Smooth muscle cell (in vitro differentiated cells): ENCODE data around the gene CAPZB. TPM values are rescaled to one million over a fixed set of nuclear protein-coding genes. Genes with fewer than 3 reads are reported as not detected.

Source experiments
- DNase-seq: peaks from one replicate; lab custom pipeline; 2025; ENCODE audit not compliant: unreplicated experiment; lab: John Stamatoyannopoulos, UW
- H2AFZ ChIP-seq: fragments of 200-600 bp; sonication (generic); 2 replicates; pipeline ENCODE4 v1.6.0; 2016; ENCODE audit warnings: antibody characterized with exemption, low read depth, mild to moderate bottlenecking
- H3F3A ChIP-seq: fragments of 200-600 bp; sonication (generic); 2 replicates; pipeline ENCODE4 v1.6.0; 2017; ENCODE audit warnings: antibody characterized with exemption, low read depth
- H3K27ac ChIP-seq: fragments of 200-600 bp; sonication (generic); 2 replicates; pipeline ENCODE4 v1.5.1; 2016; ENCODE audit warnings: low read depth, mild to moderate bottlenecking
- H3K27me3 ChIP-seq: fragments of 200-600 bp; sonication (generic); 2 replicates; pipeline ENCODE4 v1.6.1; 2016; ENCODE audit warnings: low read depth, mild to moderate bottlenecking
- H3K36me3 ChIP-seq: fragments of 200-600 bp; sonication (generic); 2 replicates; pipeline ENCODE4 v1.5.1; 2016; ENCODE audit warnings: low read depth
- H3K4me1 ChIP-seq: fragments of 200-600 bp; sonication (generic); 2 replicates; pipeline ENCODE4 v1.5.1; 2016; ENCODE audit warnings: low read depth
- H3K4me2 ChIP-seq: fragments of 200-600 bp; sonication (generic); 2 replicates; pipeline ENCODE4 v1.6.0; 2016; ENCODE audit warnings: mild to moderate bottlenecking
- H3K4me3 ChIP-seq: fragments of 200-600 bp; sonication (generic); 2 replicates; pipeline ENCODE4 v1.5.1; 2016; ENCODE audit warnings: mild to moderate bottlenecking
- H3K79me2 ChIP-seq: fragments of 200-600 bp; sonication (generic); 2 replicates; pipeline ENCODE4 v1.6.0; 2016; ENCODE audit warnings: low read depth, mild to moderate bottlenecking
- H3K9ac ChIP-seq: fragments of 200-600 bp; sonication (generic); 2 replicates; pipeline ENCODE4 v1.6.0; 2016; ENCODE audit warnings: low read depth
- H3K9me3 ChIP-seq: fragments of 200-600 bp; sonication (generic); replicated peaks from 2 replicates; pipeline ENCODE4 v1.5.1; 2016; ENCODE audit warnings: low read depth
- H4K20me1 ChIP-seq: fragments of 200-600 bp; sonication (generic); 2 replicates; pipeline ENCODE4 v1.6.0; 2016; ENCODE audit warnings: low read depth
- CTCF ChIP-seq: fragments of 200-600 bp; sonication (generic); IDR thresholded peaks from 2 replicates; pipeline ENCODE4 v1.5.1; 2017; ENCODE audit warnings: borderline replicate concordance, mild to moderate bottlenecking, antibody characterized with exemption; ENCODE audit not compliant: insufficient read depth, poor library complexity, severe bottlenecking
- WGBS: methylation state at CpG from one replicate; pipeline ENCODE4 v1.1.7; 2016; ENCODE audit warnings: low lambda C conversion rate; 5-methylcytosine and 5-hydroxymethylcytosine counted together
- polyA plus RNA-seq: library from polyadenylated mRNA; unstranded; fragments of >200 nt; fragmentation: Nextera tagmentation; extraction: Ambion mirVana; gene quantifications from 2 replicates; pipeline ENCODE4 v1.2.1, GENCODE V29; 2016
- total RNA-seq: library from RNA; depleted of rRNA; stranded (reverse); fragments of >200 nt; gene quantifications from 2 replicates; pipeline ENCODE4 v1.2.3, GENCODE V29; 2014

Gene CAPZB
- total and polyA plus RNA-seq, 2 experiments from 2014 or later = 205 to 405 TPM

DNA sequence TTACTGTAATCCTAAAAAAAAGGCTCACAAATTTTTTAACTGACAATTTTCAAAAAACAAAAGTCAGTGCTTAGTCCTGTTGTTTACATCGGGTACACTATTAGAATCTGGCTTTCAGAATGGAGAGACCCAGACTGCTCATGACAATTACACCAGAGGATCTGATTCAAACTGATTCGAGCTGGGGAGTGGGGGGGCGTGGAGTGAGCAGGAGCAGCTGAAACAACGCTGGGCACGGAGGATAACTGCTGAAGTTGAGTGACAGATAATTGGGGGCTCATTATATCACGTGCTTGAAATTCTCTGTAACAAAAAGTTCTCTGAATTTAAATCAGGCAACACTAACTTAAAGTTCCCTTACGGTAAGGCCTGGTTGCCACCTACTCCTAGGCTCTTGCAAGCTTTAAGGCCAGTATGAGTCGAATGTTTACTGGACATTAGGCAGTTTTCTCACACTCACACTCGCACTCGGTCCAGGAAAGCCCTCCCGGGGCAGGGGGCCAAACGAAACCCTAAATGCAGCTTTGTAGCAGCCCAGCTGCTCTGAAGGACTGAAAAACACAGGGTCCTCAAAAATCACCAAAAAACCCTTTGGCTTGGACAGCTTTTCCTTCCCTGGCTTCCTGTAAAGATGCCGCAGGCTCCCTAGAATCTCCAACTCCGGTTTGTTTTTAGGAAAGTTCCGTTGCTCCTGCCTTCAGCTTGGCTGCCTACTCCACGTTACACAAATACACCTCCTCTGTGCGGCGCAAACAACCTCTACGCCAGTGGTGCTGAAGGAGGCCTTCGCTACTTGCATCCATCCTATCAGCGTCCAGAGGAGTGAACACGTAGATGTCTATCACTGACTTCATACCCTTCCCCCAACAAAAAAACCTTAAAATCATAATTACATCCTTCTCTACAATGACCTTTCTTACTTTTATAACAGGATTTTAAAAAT, 42.9 kb downstream of the CAPZB start:
- TF ChIP-seq CTCF = no peak
- no peak overlapping the region for H3K4me3 ChIP-seq
- no peaks in the 10 kb centered on the region for H3K36me3 ChIP-seq
- peaks cover 20% of the 10 kb centered on the region for H3F3A ChIP-seq
- H4K20me1 ChIP-seq = peaks cover 96% of the 10 kb centered on the region
- H3K9ac ChIP-seq = peak overlapping the region; percentile 25
- peak overlapping the region; percentile 20 for H3K4me2 ChIP-seq
- peaks cover 94% of the 10 kb centered on the region for H3K79me2 ChIP-seq
- no peaks in the 10 kb centered on the region for H3K9me3 ChIP-seq
- 60% methylated on average over 22 of the region's 22 CpGs for WGBS
- H2AFZ ChIP-seq = no peak overlapping the region
- H3K4me1 ChIP-seq = peaks cover 15% of the 10 kb centered on the region
- H3K27ac ChIP-seq = peak overlapping the region; percentile 56
- H3K27me3 ChIP-seq = no peaks in the 10 kb centered on the region
- DNase-seq = no peak

DNA sequence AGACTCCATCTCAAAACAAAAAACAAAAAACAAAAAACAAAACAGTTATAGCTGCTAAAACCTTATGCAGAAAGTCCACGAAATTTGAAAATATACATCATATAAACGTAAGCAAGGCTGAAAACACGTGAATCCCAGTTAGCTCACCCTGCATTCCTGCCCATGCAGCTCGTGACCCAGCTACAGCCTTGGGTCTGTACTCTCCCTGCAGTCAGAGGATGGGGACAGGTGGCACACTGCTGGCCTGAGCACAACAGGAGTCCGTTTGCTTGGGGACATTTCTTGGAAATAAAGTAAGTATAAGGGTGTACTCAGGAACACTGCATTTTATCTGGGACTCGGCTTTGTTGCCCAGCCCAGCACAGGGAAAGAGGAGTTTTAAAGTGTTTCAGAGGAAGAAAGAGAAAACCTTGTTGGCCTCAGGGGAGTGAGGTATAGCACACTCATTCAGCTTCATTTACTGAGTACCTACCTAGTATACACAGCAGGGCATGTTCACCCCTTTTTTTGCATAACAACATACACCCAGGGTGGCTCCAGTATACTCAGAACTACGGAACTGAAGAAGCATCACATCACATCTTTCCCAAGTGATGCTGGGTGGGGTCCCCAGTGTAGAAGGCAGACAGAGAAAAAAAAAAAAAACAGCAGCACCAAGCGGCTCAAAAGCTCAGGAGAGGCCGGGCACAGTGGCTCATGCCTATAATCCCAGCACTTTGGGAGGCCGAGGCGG, 44.1 kb downstream of the CAPZB start:
- H4K20me1 ChIP-seq = peaks cover 98% of the 10 kb centered on the region
- peaks cover 19% of the 10 kb centered on the region for H3F3A ChIP-seq
- no peaks in the 10 kb centered on the region for H3K9me3 ChIP-seq
- no peak for DNase-seq
- H3K27me3 ChIP-seq = no peaks in the 10 kb centered on the region
- no peaks in the 10 kb centered on the region for H3K36me3 ChIP-seq
- H3K4me1 ChIP-seq = peaks cover 24% of the 10 kb centered on the region
- H3K79me2 ChIP-seq = peaks cover 93% of the 10 kb centered on the region
- TF ChIP-seq CTCF = no peak
- peak overlapping the region; percentile 89 for H3K27ac ChIP-seq
- WGBS = 86% methylated on average over 11 of the region's 11 CpGs
- H2AFZ ChIP-seq = no peak overlapping the region
- no peak overlapping the region for H3K9ac ChIP-seq
- peak overlapping the region; percentile 3 for H3K4me2 ChIP-seq
- H3K4me3 ChIP-seq = no peak overlapping the region

- H3K4me2 ChIP-seq = no peak overlapping the region
- H4K20me1 ChIP-seq = peaks cover 98% of the 10 kb centered on the region
- peak overlapping the region; percentile 58 for H3K9ac ChIP-seq
- H3K79me2 ChIP-seq = peaks cover 90% of the 10 kb centered on the region
- H3K4me3 ChIP-seq = no peak overlapping the region
- H3K36me3 ChIP-seq = no peaks in the 10 kb centered on the region
- no peaks in the 10 kb centered on the region for H3K27me3 ChIP-seq
- 92% methylated on average over 13 of the region's 13 CpGs for WGBS
- H3F3A ChIP-seq = peaks cover 23% of the 10 kb centered on the region
- no peak overlapping the region for H2AFZ ChIP-seq
- no peak for DNase-seq
- TF ChIP-seq CTCF = no peak
- H3K9me3 ChIP-seq = no peaks in the 10 kb centered on the region
- H3K4me1 ChIP-seq = peaks cover 15% of the 10 kb centered on the region
- peak overlapping the region; percentile 89 for H3K27ac ChIP-seq
These were observed 45.7 kb downstream of the CAPZB start for GRCh38 chr1:19439464-19440171.
